Endothelial cell of umbilical vein (primary cell): ENCODE measurements around the gene CCDC102B. TPM values are rescaled to one million over a fixed set of nuclear protein-coding genes. Genes with fewer than 3 reads are reported as not detected.
A peak's percentile ranks its signal among the peaks of the same experiment; 100 is the strongest.

Source experiments
- BruUV-seq: library from RNA; stranded (reverse); fragments of 400-500 nt; replicated peaks from 2 replicates; lab custom pipeline; 2021; lab: Mats Ljungman, UMichigan
- CTCF ChIA-PET: fragments of 300-600, 350-600 bp; sonication (Branson Sonifier 250); formaldehyde crosslinking; loops from one replicate; lab custom pipeline; 2021; ENCODE audit warnings: antibody characterized with exemption, inconsistent platforms; lab: Charles Lee
- POLR2A ChIA-PET: fragments of 300-600, 350-600 bp; sonication (Branson Sonifier 250); formaldehyde crosslinking; loops from one replicate; lab custom pipeline; 2021; ENCODE audit warnings: antibody characterized with exemption, inconsistent platforms; lab: Charles Lee
- DNase-seq: peaks from one replicate; pipeline ENCODE4 v3.0.0-alpha.2; 2011; ENCODE audit warnings: low read depth, low spot score
- FAIRE-seq: peaks from 2 replicates; lab custom pipeline; 2011; peaks lifted over from hg19 to GRCh38; lab: Jason Lieb, UNC
- H2AFZ ChIP-seq: 2 replicates; pipeline ENCODE4 v1.6.0; 2012; ENCODE audit warnings: low read depth, low read length, control low read depth, inconsistent platforms
- H3K27ac ChIP-seq: 2 replicates; pipeline ENCODE4 v1.5.1; 2011; ENCODE audit warnings: low read depth, mild to moderate bottlenecking, control low read depth, low read length, moderate library complexity; ENCODE audit not compliant: insufficient read depth
- H3K27me3 ChIP-seq, 2 experiments: 2 replicates each; pipeline versions ENCODE4 v1.6.0 to v1.6.1; 2011; ENCODE audit warnings: low read length in 2 of 2, mixed read lengths in 1 of 2; ENCODE audit not compliant: control insufficient read depth in 2 of 2, insufficient read depth in 2 of 2
- H3K36me3 ChIP-seq, 2 experiments: 2 replicates in 1 of 2; 3 replicates in 1 of 2; pipeline ENCODE4 v1.5.1; 2011; ENCODE audit warnings: low read length in 2 of 2, mild to moderate bottlenecking in 1 of 2, moderate library complexity in 1 of 2; ENCODE audit not compliant: control insufficient read depth in 2 of 2, insufficient read depth in 2 of 2; ENCODE audit errors: extremely low read depth in 1 of 2
- H3K4me1 ChIP-seq: 3 replicates; pipeline ENCODE4 v1.5.1; 2011; ENCODE audit warnings: mild to moderate bottlenecking, low read length; ENCODE audit not compliant: control insufficient read depth, insufficient read depth; ENCODE audit errors: extremely low read depth
- H3K4me2 ChIP-seq: 2 replicates; pipeline ENCODE4 v1.6.1; 2011; ENCODE audit warnings: low read length, control low read depth, mixed read lengths; ENCODE audit not compliant: insufficient read depth
- H3K4me3 ChIP-seq, 3 experiments: fragments of 200-600 bp in 1 of 3; sonication (generic), shearing (Covaris generic) in 1 of 3; replicated peaks in 1 of 3; 2 replicates each; pipeline ENCODE4 v1.5.1; 2011 to 2016; ENCODE audit warnings: control low read depth in 3 of 3, low read length in 3 of 3, mild to moderate bottlenecking in 2 of 3, inconsistent platforms in 1 of 3, low read depth in 1 of 3, moderate library complexity in 1 of 3; ENCODE audit not compliant: insufficient read depth in 1 of 3
- H3K79me2 ChIP-seq: 2 replicates; pipeline ENCODE4 v1.6.0; 2012; ENCODE audit warnings: low read length, inconsistent platforms; ENCODE audit not compliant: control insufficient read depth, insufficient read depth
- H3K9ac ChIP-seq: replicated peaks from 2 replicates; pipeline ENCODE3; 2011; ENCODE audit warnings: low read length, control low read depth; ENCODE audit not compliant: insufficient read depth; ENCODE audit errors: extremely low read depth
- H3K9me1 ChIP-seq: replicated peaks from 3 replicates; pipeline ENCODE4 v1.6.0; 2011; ENCODE audit warnings: mild to moderate bottlenecking, low read length; ENCODE audit not compliant: control insufficient read depth, insufficient read depth; ENCODE audit errors: extremely low read depth
- H3K9me3 ChIP-seq: replicated peaks from 2 replicates; pipeline ENCODE4 v1.5.1; 2012; ENCODE audit warnings: low read length, inconsistent platforms; ENCODE audit not compliant: control insufficient read depth, insufficient read depth
- H4K20me1 ChIP-seq: replicated peaks from 2 replicates; pipeline ENCODE3; 2011; ENCODE audit warnings: mild to moderate bottlenecking, low read length; ENCODE audit not compliant: control insufficient read depth, insufficient read depth; ENCODE audit errors: extremely low read depth
- EZH2 ChIP-seq: IDR thresholded peaks from 2 replicates; pipeline ENCODE4 v1.6.1; 2012; ENCODE audit warnings: borderline replicate concordance, low read depth, mild to moderate bottlenecking, moderate library complexity, low read length, inconsistent platforms; ENCODE audit not compliant: severe bottlenecking
- FOS ChIP-seq: IDR thresholded peaks from 2 replicates; pipeline ENCODE4 v1.6.1; 2011; ENCODE audit warnings: mild to moderate bottlenecking, low read length, moderate library complexity, borderline replicate concordance; ENCODE audit not compliant: insufficient read depth
- GATA2 ChIP-seq: IDR thresholded peaks from 2 replicates; pipeline ENCODE4 v1.7.0; 2011; ENCODE audit warnings: low read depth, mild to moderate bottlenecking, moderate library complexity, mixed read lengths, low read length; ENCODE audit not compliant: insufficient read length, insufficient read depth
- JUN ChIP-seq: IDR thresholded peaks from 2 replicates; pipeline ENCODE4 v1.6.1; 2011; ENCODE audit warnings: borderline replicate concordance, low read depth; ENCODE audit not compliant: insufficient read length, insufficient read depth
- MYC ChIP-seq: IDR thresholded peaks from one replicate; pipeline ENCODE4 v1.6.1; 2011; ENCODE audit warnings: mild to moderate bottlenecking, low read depth, low read length
- POLR2A ChIP-seq: IDR thresholded peaks from 2 replicates; pipeline ENCODE4 v1.6.1; 2012; ENCODE audit warnings: low read depth, mild to moderate bottlenecking, control low read depth, low read length
- POLR2AphosphoS5 ChIP-seq: IDR thresholded peaks from 2 replicates; pipeline ENCODE4 v1.6.1; 2012; ENCODE audit warnings: low read depth, mild to moderate bottlenecking, control low read depth, low read length, moderate library complexity; ENCODE audit not compliant: insufficient read depth
- dilution Hi-C: fragments of 300-500 bp; cut with MboI; formaldehyde crosslinking; loops from one replicate; pipeline ENCODE4 v1.15.0; 2019; ENCODE audit warnings: low sequenced_read_pairs; ENCODE audit not compliant: extremely low pct_ligation_motif_present
- intact Hi-C: fragments of 100-400 bp; cut with micrococcal nuclease; formaldehyde crosslinking; loops from one replicate; pipeline ENCODE4 v1.10.0; 2022
- polyA plus RNA-seq, 4 experiments: library from polyadenylated mRNA; depleted of rRNA in 3 of 4; stranded (reverse) in 3 of 4; unstranded in 1 of 4; fragments of >200 nt; gene quantifications; 2 replicates each; pipeline versions ENCODE4 v1.2.1 to v1.2.3, GENCODE V29; 2011 to 2012; ENCODE audit warnings: missing spikeins in 1 of 4
- total RNA-seq: library from RNA; stranded (reverse); gene quantifications from 2 replicates; pipeline ENCODE4 v1.2.3, GENCODE V29; 2021
- TF ChIP-seq, protein P1 (sequence below): IDR thresholded peaks from 2 replicates; pipeline ENCODE4 v1.6.1; 2011; ENCODE audit not compliant: insufficient read depth, insufficient read length
- TF ChIP-seq, protein P2 (sequence below), 2 donors: IDR thresholded peaks; 1 replicate in 1 of 2; 2 replicates in 1 of 2; pipeline ENCODE4 v1.5.1; 2011; ENCODE audit warnings: low read length in 2 of 2, mild to moderate bottlenecking in 2 of 2, moderate library complexity in 2 of 2, control low read depth in 1 of 2, inconsistent platforms in 1 of 2, low read depth in 1 of 2; ENCODE audit not compliant: insufficient read depth in 1 of 2; ENCODE audit errors: extremely low read depth in 1 of 2

CCDC102B gene
- total and polyA plus RNA-seq, 2 donors (not counting 3 experiments of a cell fraction or from before 2014, with no cell fraction given), result 0.21 to 0.62 TPM

DNA sequence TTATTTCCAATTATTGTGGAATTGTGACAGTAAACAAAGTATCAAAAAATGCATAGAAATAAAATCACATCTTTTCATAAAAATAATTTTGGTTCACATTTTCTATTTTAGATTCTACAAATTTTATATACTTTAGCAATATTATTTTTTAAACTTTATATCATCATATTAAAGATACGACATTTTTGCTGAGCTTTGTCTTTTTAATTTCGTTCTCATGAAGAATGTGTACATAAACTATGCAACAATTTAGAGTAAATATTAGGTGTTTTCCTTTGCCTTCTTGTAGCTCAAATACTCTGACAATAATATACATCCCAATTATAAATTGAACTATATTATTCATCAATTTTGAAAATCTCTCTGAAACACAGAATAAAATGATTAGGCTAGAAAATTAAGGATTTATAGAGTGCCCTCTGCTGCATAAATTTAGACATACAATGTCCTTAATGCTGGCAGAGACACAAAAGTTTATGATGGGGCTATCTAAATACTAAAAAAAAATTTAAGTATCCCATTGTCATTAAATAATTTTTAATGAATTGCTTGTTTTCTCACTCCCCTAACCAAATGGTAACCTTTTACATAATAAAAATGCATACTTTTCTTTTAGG lies 45.7 kb downstream of the CCDC102B start:
- dilution Hi-C loops (no loop called here), intact Hi-C loops (loop anchor here (5.0 kb wide), 1 partner anchor 1626 kb away; no protein-coding TSS in a partner anchor)
- CTCF ChIA-PET, result interaction anchor here (0.6 to 1.5 kb wide), 7 partner anchors 12 to 1328 kb away, joined by 3 to 5 read pairs (median 3); partner anchors contain the start of gene TMX3
- no peaks in the 10 kb centered on the region for H3K9me1 ChIP-seq
- BruUV-seq, result no TSS peak
- H3K9me3 ChIP-seq, result no peaks in the 10 kb centered on the region
- no peaks in the 10 kb centered on the region for H3K36me3 ChIP-seq
- no peak overlapping the region for H3K9ac ChIP-seq
- FAIRE-seq, result no peak
- H3K27ac ChIP-seq, result no peak overlapping the region
- H3K4me1 ChIP-seq, result peaks cover 14% of the 10 kb centered on the region
- H3K4me2 ChIP-seq, result no peak overlapping the region
- POLR2A ChIA-PET, result no interaction called here
- no peak overlapping the region for H3K4me3 ChIP-seq
- H3K79me2 ChIP-seq, result no peaks in the 10 kb centered on the region
- TF ChIP-seq, protein P1, sequence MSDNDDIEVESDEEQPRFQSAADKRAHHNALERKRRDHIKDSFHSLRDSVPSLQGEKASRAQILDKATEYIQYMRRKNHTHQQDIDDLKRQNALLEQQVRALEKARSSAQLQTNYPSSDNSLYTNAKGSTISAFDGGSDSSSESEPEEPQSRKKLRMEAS, result no peak
- TF ChIP-seq, protein P2, sequence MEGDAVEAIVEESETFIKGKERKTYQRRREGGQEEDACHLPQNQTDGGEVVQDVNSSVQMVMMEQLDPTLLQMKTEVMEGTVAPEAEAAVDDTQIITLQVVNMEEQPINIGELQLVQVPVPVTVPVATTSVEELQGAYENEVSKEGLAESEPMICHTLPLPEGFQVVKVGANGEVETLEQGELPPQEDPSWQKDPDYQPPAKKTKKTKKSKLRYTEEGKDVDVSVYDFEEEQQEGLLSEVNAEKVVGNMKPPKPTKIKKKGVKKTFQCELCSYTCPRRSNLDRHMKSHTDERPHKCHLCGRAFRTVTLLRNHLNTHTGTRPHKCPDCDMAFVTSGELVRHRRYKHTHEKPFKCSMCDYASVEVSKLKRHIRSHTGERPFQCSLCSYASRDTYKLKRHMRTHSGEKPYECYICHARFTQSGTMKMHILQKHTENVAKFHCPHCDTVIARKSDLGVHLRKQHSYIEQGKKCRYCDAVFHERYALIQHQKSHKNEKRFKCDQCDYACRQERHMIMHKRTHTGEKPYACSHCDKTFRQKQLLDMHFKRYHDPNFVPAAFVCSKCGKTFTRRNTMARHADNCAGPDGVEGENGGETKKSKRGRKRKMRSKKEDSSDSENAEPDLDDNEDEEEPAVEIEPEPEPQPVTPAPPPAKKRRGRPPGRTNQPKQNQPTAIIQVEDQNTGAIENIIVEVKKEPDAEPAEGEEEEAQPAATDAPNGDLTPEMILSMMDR (IDR thresholded peaks at IDR 0.05; ENCODE audit: extremely low read depth in 1 of 2, insufficient read depth in 1 of 2, low read depth in 1 of 2, low read length in 2 of 2), result no peak
- TF ChIP-seq EZH2 (no peak), MYC (no peak), POLR2A (no peak), GATA2 (no peak), JUN (no peak), FOS (no peak), POLR2AphosphoS5 (no peak)
- H2AFZ ChIP-seq, result no peak overlapping the region
- no peaks in the 10 kb centered on the region for H3K27me3 ChIP-seq
- no peaks in the 10 kb centered on the region for H4K20me1 ChIP-seq
- peak; percentile 4 for DNase-seq
